ENCODE measurements around the gene SPATA19.

The SPATA19 gene

GRCh38 chr11:133801356-133801755, 44.0 kb downstream of the SPATA19 start:
- TF ChIP-seq PATZ1 (CRISPR knock-in tag; IDR thresholded peaks at IDR 0.05; ENCODE audit: borderline replicate concordance) = no peak
- no peak for TF ChIP-seq POU6F1 (CRISPR knock-in tag; IDR thresholded peaks at IDR 0.05; ENCODE audit: borderline replicate concordance, low read depth)
- TF ChIP-seq TCF4 (CRISPR knock-in tag; IDR thresholded peaks at IDR 0.05; ENCODE audit: borderline replicate concordance) = no peak
- no peak for TF ChIP-seq ZFP3 (CRISPR knock-in tag; IDR thresholded peaks at IDR 0.05)
- TF ChIP-seq TSHZ2 (CRISPR knock-in tag; IDR thresholded peaks at IDR 0.05) = no peak
- ATAC-seq = no peak

- TF ChIP-seq ZNF70 (CRISPR knock-in tag; IDR thresholded peaks at IDR 0.05) (no peak), PPARA (CRISPR knock-in tag; IDR thresholded peaks at IDR 0.05; ENCODE audit: borderline replicate concordance) (no peak)
- ATAC-seq = no peak
Observed at GRCh38 chr11:133800666-133801065, 44.6 kb downstream of the SPATA19 start.

- TF ChIP-seq ESRRG (CRISPR knock-in tag; IDR thresholded peaks at IDR 0.05) (no peak), ZNF565 (CRISPR knock-in tag; conservative IDR thresholded peaks at IDR 0.05; ENCODE audit: low read depth) (no peak), RARB (CRISPR knock-in tag; IDR thresholded peaks at IDR 0.05) (no peak), POU6F1 (CRISPR knock-in tag; IDR thresholded peaks at IDR 0.05; ENCODE audit: borderline replicate concordance, low read depth) (no peak), ARNTL (CRISPR knock-in tag; IDR thresholded peaks at IDR 0.05; ENCODE audit: borderline replicate concordance, low read depth) (no peak), GLIS3 (CRISPR knock-in tag; IDR thresholded peaks at IDR 0.05) (no peak)
- no peak for ATAC-seq
Observed at GRCh38 chr11:133797554-133797953, 47.8 kb downstream of the SPATA19 start.

GRCh38 chr11:133796043-133796795, 49.1 kb downstream of the SPATA19 start:
- TF ChIP-seq PATZ1 (CRISPR knock-in tag; IDR thresholded peaks at IDR 0.05; ENCODE audit: borderline replicate concordance) (no peak), ZNF565 (CRISPR knock-in tag; conservative IDR thresholded peaks at IDR 0.05; ENCODE audit: low read depth) (no peak), CSDC2 (CRISPR knock-in tag; IDR thresholded peaks at IDR 0.05) (no peak), ARNTL (CRISPR knock-in tag; IDR thresholded peaks at IDR 0.05; ENCODE audit: borderline replicate concordance, low read depth) (no peak), ZC3H10 (CRISPR knock-in tag; IDR thresholded peaks at IDR 0.05) (no peak), BACH2 (CRISPR knock-in tag; IDR thresholded peaks at IDR 0.05; ENCODE audit: borderline replicate concordance) (no peak), ZFP3 (CRISPR knock-in tag; IDR thresholded peaks at IDR 0.05) (no peak), RARB (CRISPR knock-in tag; IDR thresholded peaks at IDR 0.05) (no peak), TOX (CRISPR knock-in tag; IDR thresholded peaks at IDR 0.05; ENCODE audit: borderline replicate concordance) (no peak), ZFP30 (CRISPR knock-in tag; IDR thresholded peaks at IDR 0.05) (no peak), ZNF70 (CRISPR knock-in tag; IDR thresholded peaks at IDR 0.05) (no peak), TCF4 (CRISPR knock-in tag; IDR thresholded peaks at IDR 0.05; ENCODE audit: borderline replicate concordance) (no peak), ZNF8 (CRISPR knock-in tag; IDR thresholded peaks at IDR 0.05) (no peak)
- no peak for ATAC-seq
